OCI-LY7 (cell line): Measurements from ENCODE around the gene RYK.
A peak's percentile ranks its signal among the peaks of the same experiment; 100 is the strongest.

ENCODE experiments used
- EZH2phosphoT487 ChIP-seq: fragments of 200-600 bp; sonication (generic); IDR thresholded peaks from 2 replicates; pipeline ENCODE4 v1.6.1; 2018; ENCODE audit warnings: low read depth, borderline replicate concordance, mild to moderate bottlenecking, mixed run types, antibody characterized with exemption, low read length, moderate library complexity, mixed read lengths
- TF ChIP-seq, protein P1 (sequence below): fragments of 200-600 bp; sonication (generic); conservative IDR thresholded peaks from 2 replicates; pipeline ENCODE4 v1.5.1; 2014; ENCODE audit warnings: mild to moderate bottlenecking, antibody characterized with exemption, low read length, moderate library complexity, mixed read lengths

DNA sequence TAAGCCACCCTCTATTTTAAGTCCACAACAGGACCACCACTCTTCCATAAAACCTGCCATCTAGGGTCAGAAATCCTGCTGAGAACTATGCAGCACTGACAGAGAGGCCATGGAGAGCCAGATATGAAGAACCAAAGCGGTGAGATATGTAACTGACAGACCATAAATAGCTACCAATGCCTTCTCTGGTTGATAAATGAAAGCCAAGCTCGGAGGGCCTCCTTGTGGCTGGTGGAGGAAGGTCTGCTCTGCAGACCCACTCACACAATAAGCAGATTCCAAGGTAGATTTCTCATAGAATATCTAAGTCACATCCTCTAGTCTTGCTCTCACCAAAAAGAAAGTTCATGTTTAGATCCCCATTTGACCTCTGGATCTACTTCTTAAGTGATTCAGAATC, 38.9 kb downstream of the RYK start:
- TF ChIP-seq, protein P1, sequence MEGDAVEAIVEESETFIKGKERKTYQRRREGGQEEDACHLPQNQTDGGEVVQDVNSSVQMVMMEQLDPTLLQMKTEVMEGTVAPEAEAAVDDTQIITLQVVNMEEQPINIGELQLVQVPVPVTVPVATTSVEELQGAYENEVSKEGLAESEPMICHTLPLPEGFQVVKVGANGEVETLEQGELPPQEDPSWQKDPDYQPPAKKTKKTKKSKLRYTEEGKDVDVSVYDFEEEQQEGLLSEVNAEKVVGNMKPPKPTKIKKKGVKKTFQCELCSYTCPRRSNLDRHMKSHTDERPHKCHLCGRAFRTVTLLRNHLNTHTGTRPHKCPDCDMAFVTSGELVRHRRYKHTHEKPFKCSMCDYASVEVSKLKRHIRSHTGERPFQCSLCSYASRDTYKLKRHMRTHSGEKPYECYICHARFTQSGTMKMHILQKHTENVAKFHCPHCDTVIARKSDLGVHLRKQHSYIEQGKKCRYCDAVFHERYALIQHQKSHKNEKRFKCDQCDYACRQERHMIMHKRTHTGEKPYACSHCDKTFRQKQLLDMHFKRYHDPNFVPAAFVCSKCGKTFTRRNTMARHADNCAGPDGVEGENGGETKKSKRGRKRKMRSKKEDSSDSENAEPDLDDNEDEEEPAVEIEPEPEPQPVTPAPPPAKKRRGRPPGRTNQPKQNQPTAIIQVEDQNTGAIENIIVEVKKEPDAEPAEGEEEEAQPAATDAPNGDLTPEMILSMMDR = peak; percentile 65
- TF ChIP-seq EZH2phosphoT487 = no peak
